ENCODE results near the gene CNTNAP2.

The CNTNAP2 gene

DNA sequence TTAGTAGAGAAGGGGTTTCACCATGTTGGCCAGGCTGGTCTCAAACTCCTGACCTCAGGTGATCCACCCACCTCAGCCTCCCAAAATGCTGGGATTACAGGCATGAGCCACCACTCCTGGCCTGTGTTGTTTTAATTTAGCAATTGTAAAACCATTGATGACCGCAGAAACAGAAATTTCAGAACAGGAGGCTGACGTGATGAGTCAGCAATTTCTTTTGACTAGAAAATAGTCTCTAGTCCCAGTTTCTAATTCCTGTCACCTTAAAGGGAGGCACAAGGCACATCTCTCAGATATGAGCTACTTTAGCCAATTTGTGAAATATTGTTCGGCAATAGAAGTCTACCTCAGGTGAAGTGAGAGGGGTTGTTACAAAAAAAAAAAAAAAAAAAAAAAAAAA is 2033.1 kb downstream of the CNTNAP2 start:
- H4K8ac ChIP-seq (ENCODE audit: low read depth, low read length) = no peak overlapping the region
- H3K36me3 ChIP-seq (ENCODE audit: control insufficient read depth, insufficient read depth, low read length) = no peaks in the 10 kb centered on the region
- WGBS (ENCODE audit: extremely low coverage, insufficient coverage, low lambda C conversion rate) = no CpG with 5 or more reads among the region's 3 CpGs
- H2BK120ac ChIP-seq (ENCODE audit: low read depth, low read length) = no peak overlapping the region
- H3K4me2 ChIP-seq (ENCODE audit: low read length) = no peak overlapping the region
- H3K18ac ChIP-seq (ENCODE audit: low read length) = no peak overlapping the region
- DNase-seq = no peak
- H2BK5ac ChIP-seq (ENCODE audit: low read length) = no peak overlapping the region
- no peaks in the 10 kb centered on the region for H3K79me2 ChIP-seq (ENCODE audit: control insufficient read depth, insufficient read depth, low read length)
- no peak overlapping the region for H3K9ac ChIP-seq (ENCODE audit: low read length)
- no peak overlapping the region for H4K5ac ChIP-seq (ENCODE audit: low read length)
- no peak overlapping the region for H3K27ac ChIP-seq (ENCODE audit: low read depth, low read length)
- H3K56ac ChIP-seq (ENCODE audit: low read length) = no peak overlapping the region
- H3K4ac ChIP-seq (ENCODE audit: low read depth, low read length) = no peak overlapping the region
- no peaks in the 10 kb centered on the region for H3K27me3 ChIP-seq (ENCODE audit: insufficient read depth, low read length, poor library complexity)
- no peaks in the 10 kb centered on the region for H3K4me1 ChIP-seq (ENCODE audit: control insufficient read depth, low read depth, low read length)
- no peak overlapping the region for H2BK15ac ChIP-seq (replicated peaks; ENCODE audit: low read depth)
- H2AK5ac ChIP-seq (ENCODE audit: low read length) = no peak overlapping the region
- no peak overlapping the region for H3K23ac ChIP-seq (ENCODE audit: low read length)
- H3K79me1 ChIP-seq (ENCODE audit: low read length) = no peaks in the 10 kb centered on the region
- no peak overlapping the region for H3K4me3 ChIP-seq (ENCODE audit: low read length)

DNA sequence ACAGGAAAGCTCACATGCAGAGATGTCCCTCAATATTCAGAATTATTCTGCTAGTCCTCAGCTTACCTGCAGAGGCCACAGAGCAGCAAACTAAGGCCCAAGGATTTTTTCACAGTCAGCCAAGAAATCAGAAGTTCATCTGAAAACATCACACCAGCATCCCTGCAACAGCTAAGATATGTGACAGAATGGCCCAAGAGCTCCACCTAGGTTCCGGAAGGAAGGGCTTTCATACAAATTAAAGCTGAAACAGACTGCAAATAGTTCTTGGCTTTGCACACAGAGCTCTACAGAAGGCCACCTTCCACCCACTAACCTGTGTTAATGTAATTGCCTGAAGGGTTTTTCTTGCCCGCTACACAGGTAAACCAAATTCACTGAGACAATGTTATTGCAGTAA is 2035.2 kb downstream of the CNTNAP2 start:
- no peak overlapping the region for H2AK5ac ChIP-seq (ENCODE audit: low read length)
- H3K18ac ChIP-seq (ENCODE audit: low read length) = no peak overlapping the region
- H3K27ac ChIP-seq (ENCODE audit: low read depth, low read length) = no peak overlapping the region
- no peak overlapping the region for H2BK5ac ChIP-seq (ENCODE audit: low read length)
- no peak overlapping the region for H2BK120ac ChIP-seq (ENCODE audit: low read depth, low read length)
- H4K8ac ChIP-seq (ENCODE audit: low read depth, low read length) = no peak overlapping the region
- no peak overlapping the region for H3K4me3 ChIP-seq (ENCODE audit: low read length)
- peak; percentile 17 for DNase-seq
- H3K79me2 ChIP-seq (ENCODE audit: control insufficient read depth, insufficient read depth, low read length) = no peaks in the 10 kb centered on the region
- no peak overlapping the region for H4K5ac ChIP-seq (ENCODE audit: low read length)
- no peak overlapping the region for H3K4ac ChIP-seq (ENCODE audit: low read depth, low read length)
- no peaks in the 10 kb centered on the region for H3K27me3 ChIP-seq (ENCODE audit: insufficient read depth, low read length, poor library complexity)
- H3K56ac ChIP-seq (ENCODE audit: low read length) = no peak overlapping the region
- H3K23ac ChIP-seq (ENCODE audit: low read length) = no peak overlapping the region
- no CpG with 5 or more reads among the region's 2 CpGs for WGBS (ENCODE audit: extremely low coverage, insufficient coverage, low lambda C conversion rate)
- no peaks in the 10 kb centered on the region for H3K36me3 ChIP-seq (ENCODE audit: control insufficient read depth, insufficient read depth, low read length)
- H3K79me1 ChIP-seq (ENCODE audit: low read length) = no peaks in the 10 kb centered on the region
- no peaks in the 10 kb centered on the region for H3K4me1 ChIP-seq (ENCODE audit: control insufficient read depth, low read depth, low read length)
- H2BK15ac ChIP-seq (replicated peaks; ENCODE audit: low read depth) = no peak overlapping the region
- H3K4me2 ChIP-seq (ENCODE audit: low read length) = no peak overlapping the region
- H3K9ac ChIP-seq (ENCODE audit: low read length) = no peak overlapping the region

DNA sequence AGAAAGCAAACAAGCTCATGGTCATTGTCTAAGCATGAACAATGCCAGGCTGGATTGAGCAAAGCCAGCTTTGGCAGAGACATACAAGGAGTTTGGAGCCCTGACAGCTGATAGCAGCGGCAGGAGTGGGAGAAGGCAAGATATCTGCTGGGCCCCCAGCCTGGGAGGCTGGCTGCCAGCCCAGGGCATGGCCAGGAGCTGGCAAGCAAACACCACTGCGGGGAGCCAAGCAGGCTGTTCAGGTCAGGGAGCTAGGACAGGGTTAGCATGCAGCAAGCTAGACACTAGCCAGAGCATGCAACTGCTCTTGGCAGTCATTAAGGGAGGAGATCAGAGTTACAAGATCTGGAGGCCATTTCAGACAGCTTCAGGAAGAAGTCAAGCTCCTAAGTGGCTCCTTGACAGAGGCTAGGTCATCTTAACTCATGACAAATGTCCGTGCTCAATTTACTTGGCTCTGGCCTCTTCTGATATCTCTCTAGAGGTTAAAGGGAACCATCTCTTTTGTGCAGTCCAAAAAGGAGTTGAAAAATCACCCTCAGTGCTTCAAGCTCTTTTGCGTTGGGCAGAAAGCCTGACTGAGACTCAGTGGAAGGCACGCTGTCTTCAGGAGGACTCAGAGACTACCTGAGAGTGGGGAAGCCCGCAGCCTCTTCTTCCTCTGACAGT is 2037.1 kb downstream of the CNTNAP2 start:
- no peak overlapping the region for H2BK5ac ChIP-seq (ENCODE audit: low read length)
- no peak overlapping the region for H2AK5ac ChIP-seq (ENCODE audit: low read length)
- no peaks in the 10 kb centered on the region for H3K79me2 ChIP-seq (ENCODE audit: control insufficient read depth, insufficient read depth, low read length)
- H4K8ac ChIP-seq (ENCODE audit: low read depth, low read length) = no peak overlapping the region
- no peak overlapping the region for H3K4ac ChIP-seq (ENCODE audit: low read depth, low read length)
- H3K27me3 ChIP-seq (ENCODE audit: insufficient read depth, low read length, poor library complexity) = no peaks in the 10 kb centered on the region
- H3K4me2 ChIP-seq (ENCODE audit: low read length) = no peak overlapping the region
- H3K36me3 ChIP-seq (ENCODE audit: control insufficient read depth, insufficient read depth, low read length) = no peaks in the 10 kb centered on the region
- H3K27ac ChIP-seq (ENCODE audit: low read depth, low read length) = no peak overlapping the region
- no peaks in the 10 kb centered on the region for H3K4me1 ChIP-seq (ENCODE audit: control insufficient read depth, low read depth, low read length)
- H2BK15ac ChIP-seq (replicated peaks; ENCODE audit: low read depth) = no peak overlapping the region
- H3K18ac ChIP-seq (ENCODE audit: low read length) = no peak overlapping the region
- H3K9ac ChIP-seq (ENCODE audit: low read length) = no peak overlapping the region
- no peak overlapping the region for H3K56ac ChIP-seq (ENCODE audit: low read length)
- no peak overlapping the region for H3K23ac ChIP-seq (ENCODE audit: low read length)
- H4K5ac ChIP-seq (ENCODE audit: low read length) = no peak overlapping the region
- no peaks in the 10 kb centered on the region for H3K79me1 ChIP-seq (ENCODE audit: low read length)
- DNase-seq = no peak
- WGBS (ENCODE audit: extremely low coverage, insufficient coverage, low lambda C conversion rate) = no CpG with 5 or more reads among the region's 6 CpGs
- no peak overlapping the region for H3K4me3 ChIP-seq (ENCODE audit: low read length)
- no peak overlapping the region for H2BK120ac ChIP-seq (ENCODE audit: low read depth, low read length)

- Histone ChIP-seq H2BK120ac (ENCODE audit: low read depth, low read length) (no peak overlapping the region), H3K79me2 (ENCODE audit: control insufficient read depth, insufficient read depth, low read length) (no peaks in the 10 kb centered on the region), H3K27me3 (ENCODE audit: insufficient read depth, low read length, poor library complexity) (no peaks in the 10 kb centered on the region), H4K8ac (ENCODE audit: low read depth, low read length) (no peak overlapping the region), H3K4me1 (ENCODE audit: control insufficient read depth, low read depth, low read length) (no peaks in the 10 kb centered on the region), H4K5ac (ENCODE audit: low read length) (no peak overlapping the region), H3K4ac (ENCODE audit: low read depth, low read length) (no peak overlapping the region), H2BK15ac (replicated peaks; ENCODE audit: low read depth) (no peak overlapping the region), H3K9ac (ENCODE audit: low read length) (no peak overlapping the region), H3K4me2 (ENCODE audit: low read length) (no peak overlapping the region), H3K56ac (ENCODE audit: low read length) (no peak overlapping the region), H3K79me1 (ENCODE audit: low read length) (no peaks in the 10 kb centered on the region), H3K18ac (ENCODE audit: low read length) (no peak overlapping the region), H3K23ac (ENCODE audit: low read length) (no peak overlapping the region), H3K27ac (ENCODE audit: low read depth, low read length) (no peak overlapping the region), H2AK5ac (ENCODE audit: low read length) (no peak overlapping the region), H3K36me3 (ENCODE audit: control insufficient read depth, insufficient read depth, low read length) (no peaks in the 10 kb centered on the region), H3K4me3 (ENCODE audit: low read length) (no peak overlapping the region), H2BK5ac (ENCODE audit: low read length) (no peak overlapping the region)
- no peak for DNase-seq
- no CpG with 5 or more reads among the region's 9 CpGs for WGBS (ENCODE audit: extremely low coverage, insufficient coverage, low lambda C conversion rate)
These were observed 2038.4 kb downstream of the CNTNAP2 start for GRCh38 chr7:148155000-148155399.

- Histone ChIP-seq H3K4me2 (ENCODE audit: low read length) (no peak overlapping the region), H2BK5ac (ENCODE audit: low read length) (no peak overlapping the region), H3K9ac (ENCODE audit: low read length) (no peak overlapping the region), H3K27me3 (ENCODE audit: insufficient read depth, low read length, poor library complexity) (no peaks in the 10 kb centered on the region), H4K5ac (ENCODE audit: low read length) (no peak overlapping the region), H2BK120ac (ENCODE audit: low read depth, low read length) (no peak overlapping the region), H3K56ac (ENCODE audit: low read length) (no peak overlapping the region), H3K27ac (ENCODE audit: low read depth, low read length) (no peak overlapping the region), H3K36me3 (ENCODE audit: control insufficient read depth, insufficient read depth, low read length) (no peaks in the 10 kb centered on the region), H3K79me2 (ENCODE audit: control insufficient read depth, insufficient read depth, low read length) (no peaks in the 10 kb centered on the region), H2AK5ac (ENCODE audit: low read length) (no peak overlapping the region), H3K4me1 (ENCODE audit: control insufficient read depth, low read depth, low read length) (no peaks in the 10 kb centered on the region), H3K79me1 (ENCODE audit: low read length) (no peaks in the 10 kb centered on the region), H4K8ac (ENCODE audit: low read depth, low read length) (no peak overlapping the region), H3K23ac (ENCODE audit: low read length) (no peak overlapping the region), H3K18ac (ENCODE audit: low read length) (no peak overlapping the region), H3K4me3 (ENCODE audit: low read length) (no peak overlapping the region), H3K4ac (ENCODE audit: low read depth, low read length) (no peak overlapping the region), H2BK15ac (replicated peaks; ENCODE audit: low read depth) (no peak overlapping the region)
- no peak for DNase-seq
- no CpG with 5 or more reads among the region's 8 CpGs for WGBS (ENCODE audit: extremely low coverage, insufficient coverage, low lambda C conversion rate)
These were observed 2039.2 kb downstream of the CNTNAP2 start for GRCh38 chr7:148155826-148156225.

DNA sequence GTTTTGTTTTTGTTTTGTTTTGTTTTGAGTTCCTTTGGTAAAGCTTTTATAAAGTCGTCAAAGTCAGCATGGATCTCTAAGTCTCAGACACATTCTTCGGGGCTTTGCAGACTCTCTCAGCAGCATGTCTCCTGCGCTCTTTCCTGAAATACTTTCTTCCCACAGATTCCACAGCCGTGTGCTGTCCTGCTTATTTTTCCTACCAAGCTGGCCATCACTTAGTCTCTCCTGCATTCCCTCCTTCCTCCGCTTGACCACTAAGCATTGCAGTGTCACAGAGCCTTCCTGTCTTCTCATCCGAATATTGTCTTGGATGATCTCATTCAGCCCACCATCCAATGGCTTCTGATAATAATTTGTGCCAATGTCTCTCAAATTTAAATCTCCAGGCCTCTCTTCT is 2039.6 kb downstream of the CNTNAP2 start:
- no peak overlapping the region for H4K5ac ChIP-seq (ENCODE audit: low read length)
- no peak overlapping the region for H3K27ac ChIP-seq (ENCODE audit: low read depth, low read length)
- H3K18ac ChIP-seq (ENCODE audit: low read length) = no peak overlapping the region
- no peaks in the 10 kb centered on the region for H3K36me3 ChIP-seq (ENCODE audit: control insufficient read depth, insufficient read depth, low read length)
- no peak overlapping the region for H3K4me2 ChIP-seq (ENCODE audit: low read length)
- no peak overlapping the region for H3K4ac ChIP-seq (ENCODE audit: low read depth, low read length)
- no peak overlapping the region for H4K8ac ChIP-seq (ENCODE audit: low read depth, low read length)
- H2BK15ac ChIP-seq (replicated peaks; ENCODE audit: low read depth) = no peak overlapping the region
- H3K9ac ChIP-seq (ENCODE audit: low read length) = no peak overlapping the region
- H3K23ac ChIP-seq (ENCODE audit: low read length) = no peak overlapping the region
- H3K79me2 ChIP-seq (ENCODE audit: control insufficient read depth, insufficient read depth, low read length) = no peaks in the 10 kb centered on the region
- DNase-seq = no peak
- no peak overlapping the region for H2BK120ac ChIP-seq (ENCODE audit: low read depth, low read length)
- H2BK5ac ChIP-seq (ENCODE audit: low read length) = no peak overlapping the region
- H3K4me1 ChIP-seq (ENCODE audit: control insufficient read depth, low read depth, low read length) = no peaks in the 10 kb centered on the region
- H2AK5ac ChIP-seq (ENCODE audit: low read length) = no peak overlapping the region
- H3K79me1 ChIP-seq (ENCODE audit: low read length) = no peaks in the 10 kb centered on the region
- H3K4me3 ChIP-seq (ENCODE audit: low read length) = no peak overlapping the region
- no peaks in the 10 kb centered on the region for H3K27me3 ChIP-seq (ENCODE audit: insufficient read depth, low read length, poor library complexity)
- no CpG with 5 or more reads among the region's 6 CpGs for WGBS (ENCODE audit: extremely low coverage, insufficient coverage, low lambda C conversion rate)
- H3K56ac ChIP-seq (ENCODE audit: low read length) = no peak overlapping the region
